B cell (primary cell): Measurements from ENCODE around the gene KCNT1. TPM values are rescaled to one million over a fixed set of nuclear protein-coding genes. Genes with fewer than 3 reads are reported as not detected.

Source experiments
- ATAC-seq: fragments of 200-7000 bp; cut with Tn5 transposase; one replicate; pipeline ENCODE4 v1.10.0; 2021; ENCODE audit warnings: low read depth, mild to moderate bottlenecking, moderate number of reproducible peaks, moderate library complexity
- CTCF ChIA-PET: fragments of 350-600 bp; sonication (Branson Sonifier 250); formaldehyde crosslinking; loops from one replicate; lab custom pipeline; 2021; ENCODE audit warnings: antibody characterized with exemption, inconsistent platforms; lab: Charles Lee
- POLR2A ChIA-PET: fragments of 350-600 bp; sonication (Branson Sonifier 250); formaldehyde crosslinking; loops from one replicate; lab custom pipeline; 2021; ENCODE audit warnings: antibody characterized with exemption; lab: Charles Lee
- DNase-seq: peaks from one replicate; pipeline ENCODE4 v3.0.0; 2013
- H2AFZ ChIP-seq: 2 replicates; pipeline ENCODE4 v1.6.1; 2012; ENCODE audit warnings: mild to moderate bottlenecking, low read depth, low read length; ENCODE audit not compliant: insufficient read depth, poor library complexity, severe bottlenecking
- H3K27ac ChIP-seq, 2 donors: 1 replicate in 1 of 2; 2 replicates in 1 of 2; pipeline ENCODE4 v1.5.1; 2012 to 2013; ENCODE audit warnings: low read length in 2 of 2, mild to moderate bottlenecking in 2 of 2, moderate library complexity in 1 of 2
- H3K27me3 ChIP-seq, 4 experiments: fragments of 200-600 bp in 1 of 4; sonication (generic) in 1 of 4; replicated peaks in 1 of 4; 1 replicate in 2 of 4; 2 replicates in 2 of 4; pipeline versions ENCODE4 v1.6.1 to v1.7.0; 2013 to 2016; ENCODE audit warnings: low read length in 3 of 4, mild to moderate bottlenecking in 2 of 4, mixed read lengths in 1 of 4, moderate library complexity in 1 of 4; ENCODE audit not compliant: insufficient read depth in 4 of 4, control insufficient read depth in 3 of 4; ENCODE audit errors: control extremely low read depth in 1 of 4
- H3K36me3 ChIP-seq, 2 experiments: replicated peaks in 1 of 2; 1 replicate in 1 of 2; 2 replicates in 1 of 2; pipeline versions ENCODE4 v1.6.1 to v1.7.1; 2013; ENCODE audit warnings: low read length in 1 of 2; ENCODE audit not compliant: insufficient read depth in 2 of 2, control insufficient read depth in 1 of 2; ENCODE audit errors: control extremely low read depth in 1 of 2, extremely low read depth in 1 of 2
- H3K4me1 ChIP-seq, 2 donors: fragments of 200-600 bp in 1 of 2; sonication (generic) in 1 of 2; 1 replicate in 1 of 2; 2 replicates in 1 of 2; pipeline versions ENCODE4 v1.5.1 to v1.6.1; 2013 to 2017; ENCODE audit warnings: low read length in 2 of 2; ENCODE audit not compliant: control insufficient read depth in 2 of 2, insufficient read depth in 2 of 2
- H3K4me2 ChIP-seq: replicated peaks from 2 replicates; pipeline ENCODE3; 2012; ENCODE audit warnings: mild to moderate bottlenecking, low read depth, low read length; ENCODE audit not compliant: poor library complexity, severe bottlenecking
- H3K4me3 ChIP-seq, 5 experiments: fragments of 200-600 bp in 1 of 5; sonication (generic) in 1 of 5; 1 replicate in 3 of 5; 2 replicates in 2 of 5; pipeline versions ENCODE4 v1.5.1 to v1.7.0; 2011 to 2016; ENCODE audit warnings: low read length in 4 of 5, mild to moderate bottlenecking in 4 of 5, low read depth in 2 of 5, control low read depth in 1 of 5, moderate library complexity in 1 of 5; ENCODE audit not compliant: insufficient read depth in 1 of 5; ENCODE audit errors: control extremely low read depth in 1 of 5, extremely low read depth in 1 of 5
- H3K79me2 ChIP-seq: fragments of 200-600 bp; sonication (generic); one replicate; pipeline ENCODE4 v1.6.0; 2016; ENCODE audit warnings: low read length; ENCODE audit not compliant: control insufficient read depth, insufficient read depth
- H3K9ac ChIP-seq: fragments of 200-600 bp; sonication (generic); 2 replicates; pipeline ENCODE4 v1.6.1; 2017; ENCODE audit warnings: mild to moderate bottlenecking, low read length, moderate library complexity
- H3K9me3 ChIP-seq, 3 donors: one replicate each; pipeline versions ENCODE4 v1.6.1 to v1.7.1; 2013; ENCODE audit warnings: low read length in 2 of 3; ENCODE audit not compliant: control insufficient read depth in 2 of 3, insufficient read depth in 1 of 3; ENCODE audit errors: control extremely low read depth in 1 of 3
- H4K20me1 ChIP-seq: 2 replicates; pipeline ENCODE4 v1.6.0; 2012; ENCODE audit warnings: mild to moderate bottlenecking, low read length; ENCODE audit not compliant: insufficient read depth, control insufficient read depth, poor library complexity, severe bottlenecking
- H3K27ac Mint-ChIP-seq: one replicate; pipeline ENCODE4 v1.8.0; 2021; ENCODE audit warnings: mixed read lengths
- H3K27me3 Mint-ChIP-seq: one replicate; pipeline ENCODE4 v1.8.0; 2021; ENCODE audit warnings: mixed read lengths
- H3K4me1 Mint-ChIP-seq: one replicate; pipeline ENCODE4 v1.8.0; 2021; ENCODE audit warnings: mixed read lengths
- H3K4me3 Mint-ChIP-seq: one replicate; pipeline ENCODE4 v1.8.0; 2021; ENCODE audit warnings: mixed read lengths
- H3K9me3 Mint-ChIP-seq: one replicate; pipeline ENCODE4 v1.8.0; 2022; ENCODE audit warnings: mixed read lengths; ENCODE audit not compliant: insufficient read depth
- EZH2 ChIP-seq: IDR thresholded peaks from 2 replicates; pipeline ENCODE4 v1.6.1; 2012; ENCODE audit warnings: borderline replicate concordance, low read depth, mild to moderate bottlenecking, moderate library complexity, low read length; ENCODE audit not compliant: insufficient read depth, poor library complexity, severe bottlenecking
- WGBS: methylation state at CpG from one replicate; pipeline ENCODE4 v1.1.5; 2013; ENCODE audit warnings: missing lambda C conversion rate; ENCODE audit not compliant: insufficient coverage; 5-methylcytosine and 5-hydroxymethylcytosine counted together
- intact Hi-C: fragments of 100-400 bp; cut with micrococcal nuclease; formaldehyde crosslinking; loops from one replicate; pipeline ENCODE4 v1.10.0; 2022
- polyA plus RNA-seq: library from polyadenylated mRNA; depleted of rRNA; stranded (reverse); fragments of >200 nt; gene quantifications from 2 replicates; pipeline ENCODE4 v1.2.3, GENCODE V29; 2012
- total RNA-seq, 2 donors: library from RNA; stranded (reverse); fragments of 120-200 nt in 1 of 2; gene quantifications; 1 replicate in 1 of 2; 2 replicates in 1 of 2; pipeline versions ENCODE4 v1.2.3 to v1.2.4, GENCODE V29; 2013 to 2022
- TF ChIP-seq, protein P1 (sequence below): fragments of 200-600 bp; IDR thresholded peaks from one replicate; pipeline ENCODE4 v1.8.0; 2022; ENCODE audit warnings: antibody characterized with exemption, mild to moderate bottlenecking

Gene KCNT1
- total and polyA plus RNA-seq, 2 donors (not counting 1 experiment from before 2014, with no cell fraction given), result not detected

DNA sequence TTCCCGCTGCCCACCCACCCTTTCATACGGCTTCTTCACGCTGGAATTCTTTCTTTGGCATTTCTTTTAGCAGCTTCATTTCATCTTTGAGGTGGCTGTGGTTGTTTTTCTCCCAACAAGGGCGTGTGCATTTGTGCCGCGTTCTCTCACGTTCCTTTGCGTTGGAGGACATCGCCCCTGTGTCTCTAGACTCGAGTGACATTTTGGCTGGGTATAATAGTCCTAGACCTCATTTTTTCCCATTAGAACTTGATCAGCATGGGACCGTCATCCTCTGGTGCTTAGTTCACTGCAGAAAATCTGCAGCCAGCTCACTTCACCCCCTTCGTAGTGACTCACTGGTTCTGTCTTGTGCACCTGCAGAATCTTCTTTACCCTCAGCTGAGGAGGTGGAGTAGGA lies 29.5 kb downstream of the KCNT1 start:
- Histone ChIP-seq H3K36me3 (no peaks in the 10 kb centered on the region), H3K27ac (no peak overlapping the region), H3K4me1 (no peaks in the 10 kb centered on the region), H3K79me2 (no peaks in the 10 kb centered on the region), H3K27me3 (no peaks in the 10 kb centered on the region), H3K9me3 (peaks cover 0 to 36% (median 7%) of the 10 kb centered on the region in 3 donors), H3K9ac (no peak overlapping the region), H3K4me3 (no peak overlapping the region), H3K4me2 (no peak overlapping the region), H4K20me1 (no peaks in the 10 kb centered on the region), H2AFZ (no peak overlapping the region)
- Mint-ChIP-seq H3K27ac (no peak overlapping the region), H3K4me3 (no peak overlapping the region), H3K27me3 (peaks cover 12% of the 10 kb centered on the region), H3K9me3 (peaks cover 10% of the 10 kb centered on the region), H3K4me1 (no peaks in the 10 kb centered on the region)
- 91% methylated on average over 4 of the region's 12 CpGs for WGBS
- ATAC-seq (no peak), DNase-seq (no peak)
- intact Hi-C loops, result no loop called here
- no peak for TF ChIP-seq EZH2
- POLR2A ChIA-PET, result no interaction called here
- CTCF ChIA-PET, result no interaction called here

GRCh38 chr9:135732569-135733257 lies 30.7 kb downstream of the KCNT1 start:
- H3K9ac ChIP-seq, result no peak overlapping the region
- H3K27ac ChIP-seq, result no peak overlapping the region
- H3K9me3 ChIP-seq, result peaks cover 0 to 36% (median 7%) of the 10 kb centered on the region in 3 donors
- H3K27me3 Mint-ChIP-seq, result peaks cover 16% of the 10 kb centered on the region
- H3K4me1 ChIP-seq, result no peaks in the 10 kb centered on the region
- no peaks in the 10 kb centered on the region for H4K20me1 ChIP-seq
- no peaks in the 10 kb centered on the region for H3K4me1 Mint-ChIP-seq
- no peak overlapping the region for H3K4me3 ChIP-seq
- 55% methylated on average over 4 of the region's 6 CpGs for WGBS
- no peak overlapping the region for H2AFZ ChIP-seq
- no peak overlapping the region for H3K4me3 Mint-ChIP-seq
- ATAC-seq (no peak), DNase-seq (no peak)
- CTCF ChIA-PET, result no interaction called here
- H3K9me3 Mint-ChIP-seq, result peaks cover 10% of the 10 kb centered on the region
- H3K27ac Mint-ChIP-seq, result no peak overlapping the region
- POLR2A ChIA-PET, result no interaction called here
- H3K36me3 ChIP-seq, result no peaks in the 10 kb centered on the region
- no peaks in the 10 kb centered on the region for H3K27me3 ChIP-seq
- H3K4me2 ChIP-seq, result no peak overlapping the region
- TF ChIP-seq, protein P1, sequence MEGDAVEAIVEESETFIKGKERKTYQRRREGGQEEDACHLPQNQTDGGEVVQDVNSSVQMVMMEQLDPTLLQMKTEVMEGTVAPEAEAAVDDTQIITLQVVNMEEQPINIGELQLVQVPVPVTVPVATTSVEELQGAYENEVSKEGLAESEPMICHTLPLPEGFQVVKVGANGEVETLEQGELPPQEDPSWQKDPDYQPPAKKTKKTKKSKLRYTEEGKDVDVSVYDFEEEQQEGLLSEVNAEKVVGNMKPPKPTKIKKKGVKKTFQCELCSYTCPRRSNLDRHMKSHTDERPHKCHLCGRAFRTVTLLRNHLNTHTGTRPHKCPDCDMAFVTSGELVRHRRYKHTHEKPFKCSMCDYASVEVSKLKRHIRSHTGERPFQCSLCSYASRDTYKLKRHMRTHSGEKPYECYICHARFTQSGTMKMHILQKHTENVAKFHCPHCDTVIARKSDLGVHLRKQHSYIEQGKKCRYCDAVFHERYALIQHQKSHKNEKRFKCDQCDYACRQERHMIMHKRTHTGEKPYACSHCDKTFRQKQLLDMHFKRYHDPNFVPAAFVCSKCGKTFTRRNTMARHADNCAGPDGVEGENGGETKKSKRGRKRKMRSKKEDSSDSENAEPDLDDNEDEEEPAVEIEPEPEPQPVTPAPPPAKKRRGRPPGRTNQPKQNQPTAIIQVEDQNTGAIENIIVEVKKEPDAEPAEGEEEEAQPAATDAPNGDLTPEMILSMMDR, result no peak
- TF ChIP-seq EZH2, result no peak
- intact Hi-C loops, result no loop called here
- H3K79me2 ChIP-seq, result no peaks in the 10 kb centered on the region
